SK-N-SH (cell line): ENCODE data around the gene DVL1. TPM values are rescaled to one million over a fixed set of nuclear protein-coding genes. Genes with fewer than 3 reads are reported as not detected.

Source experiments
- CTCF ChIA-PET: fragments of 300-600, 350-600 bp; formaldehyde crosslinking; extraction: SDS; loops from one replicate; lab custom pipeline; 2021; lab: Yijun Ruan, JAX
- POLR2A ChIA-PET: fragments of 350-600 bp; sonication (Branson Sonifier 250); formaldehyde crosslinking; extraction: SDS; loops from one replicate; lab custom pipeline; 2020; ENCODE audit warnings: antibody characterized with exemption, inconsistent platforms; lab: Yijun Ruan, JAX
- DNase-seq: peaks from one replicate; pipeline ENCODE4 v3.0.0; 2012
- H2AFZ ChIP-seq: fragments of 200-600 bp; sonication (generic); 2 replicates; pipeline ENCODE4 v1.8.1; 2016; ENCODE audit warnings: antibody characterized with exemption, mild to moderate bottlenecking, low read depth
- H3F3A ChIP-seq: fragments of 200-600 bp; sonication (generic); replicated peaks from 2 replicates; pipeline ENCODE3; 2016; ENCODE audit warnings: antibody characterized with exemption, mild to moderate bottlenecking; ENCODE audit not compliant: insufficient read depth
- H3K27ac ChIP-seq, 2 experiments: fragments of 200-500 bp in 1 of 2; fragments of 200-600 bp in 1 of 2; sonication (Bioruptor generic) in 1 of 2; sonication (generic), shearing (Covaris generic) in 1 of 2; 2 replicates each; pipeline versions ENCODE4 v1.5.1 to v1.6.1; 2014 to 2016; ENCODE audit warnings: low read depth in 2 of 2, inconsistent platforms in 1 of 2, low read length in 1 of 2, mild to moderate bottlenecking in 1 of 2, mixed read lengths in 1 of 2
- H3K27me3 ChIP-seq: fragments of 200-600 bp; sonication (generic), shearing (Covaris generic); 2 replicates; pipeline ENCODE4 v1.6.1; 2016; ENCODE audit warnings: mixed run types; ENCODE audit not compliant: insufficient read depth
- H3K36me3 ChIP-seq, 2 experiments: fragments of 200-500 bp in 1 of 2; fragments of 200-600 bp in 1 of 2; sonication (Bioruptor generic) in 1 of 2; sonication (generic) in 1 of 2; replicated peaks in 1 of 2; 2 replicates each; pipeline versions ENCODE3 to v1.5.1; 2014 to 2016; ENCODE audit warnings: low read length in 1 of 2, mild to moderate bottlenecking in 1 of 2; ENCODE audit not compliant: insufficient read depth in 2 of 2, control insufficient read depth in 1 of 2
- H3K4me1 ChIP-seq, 2 experiments: fragments of 200-500 bp in 1 of 2; fragments of 200-600 bp in 1 of 2; sonication (Bioruptor generic) in 1 of 2; sonication (generic), shearing (Covaris generic) in 1 of 2; 2 replicates each; pipeline versions ENCODE4 v1.5.1 to v1.6.1; 2014 to 2016; ENCODE audit warnings: low read depth in 1 of 2, low read length in 1 of 2, mixed run types in 1 of 2; ENCODE audit not compliant: insufficient read depth in 2 of 2, control insufficient read depth in 1 of 2
- H3K4me2 ChIP-seq: fragments of 200-600 bp; sonication (generic), shearing (Covaris generic); 2 replicates; pipeline ENCODE4 v1.6.1; 2017; ENCODE audit warnings: mixed run types
- H3K4me3 ChIP-seq, 2 experiments: fragments of 200-500 bp in 1 of 2; fragments of 200-600 bp in 1 of 2; sonication (Bioruptor generic) in 1 of 2; sonication (generic), shearing (Covaris generic) in 1 of 2; 2 replicates each; pipeline versions ENCODE4 v1.5.1 to v1.8.1; 2014 to 2016; ENCODE audit warnings: low read depth in 2 of 2, inconsistent platforms in 1 of 2, low read length in 1 of 2, mild to moderate bottlenecking in 1 of 2, mixed read lengths in 1 of 2, moderate library complexity in 1 of 2
- H3K79me2 ChIP-seq: fragments of 200-600 bp; sonication (generic); 2 replicates; pipeline ENCODE4 v1.8.1; 2017; ENCODE audit warnings: mild to moderate bottlenecking; ENCODE audit not compliant: insufficient read depth
- H3K9ac ChIP-seq: fragments of 200-600 bp; sonication (generic); 2 replicates; pipeline ENCODE4 v1.6.1; 2017; ENCODE audit warnings: mixed run types
- H3K9me2 ChIP-seq: fragments of 200-600 bp; sonication (generic); 2 replicates; pipeline ENCODE4 v1.6.1; 2017; ENCODE audit warnings: mixed run types
- H3K9me3 ChIP-seq: fragments of 200-600 bp; sonication (generic); 2 replicates; pipeline ENCODE4 v1.6.1; 2017; ENCODE audit warnings: mixed run types, mild to moderate bottlenecking, moderate library complexity
- H4K20me1 ChIP-seq: fragments of 200-600 bp; sonication (generic); 2 replicates; pipeline ENCODE4 v1.6.1; 2017; ENCODE audit warnings: mild to moderate bottlenecking, mixed run types; ENCODE audit not compliant: insufficient read depth
- CHD2 ChIP-seq: fragments of 150-350 bp; IDR thresholded peaks from 2 replicates; pipeline ENCODE4 v1.6.1; 2018; ENCODE audit warnings: low read length; ENCODE audit not compliant: partially characterized antibody
- ELF1 ChIP-seq: IDR thresholded peaks from 2 replicates; pipeline ENCODE4 v1.4.0; 2012
- EP300 ChIP-seq, 2 experiments: IDR thresholded peaks; 2 replicates each; pipeline versions ENCODE4 v1.4.0 to v1.6.1; 2012; ENCODE audit warnings: borderline replicate concordance in 1 of 2, low read depth in 1 of 2, low read length in 1 of 2
- EZH2phosphoT487 ChIP-seq: fragments of 200-600 bp; sonication (generic); IDR thresholded peaks from 2 replicates; pipeline ENCODE4 v1.6.1; 2017; ENCODE audit warnings: low read depth, mixed run types, mild to moderate bottlenecking, antibody characterized with exemption, moderate library complexity, borderline replicate concordance
- FOSL2 ChIP-seq: IDR thresholded peaks from 2 replicates; pipeline ENCODE4 v1.4.0; 2012; ENCODE audit warnings: low read depth, mild to moderate bottlenecking, moderate library complexity, borderline replicate concordance
- FOXJ3 ChIP-seq: sonication (generic); formaldehyde crosslinking; IDR thresholded peaks from 2 replicates; pipeline ENCODE4 v1.5.1; 2020; ENCODE audit warnings: mild to moderate bottlenecking, missing genetic modification reagents
- GABPA ChIP-seq: IDR thresholded peaks from 2 replicates; pipeline ENCODE4 v1.4.0; 2012; ENCODE audit warnings: low read depth, mild to moderate bottlenecking
- JUND ChIP-seq: IDR thresholded peaks from 2 replicates; pipeline ENCODE4 v1.4.0; 2012
- NRF1 ChIP-seq: IDR thresholded peaks from 2 replicates; pipeline ENCODE4 v1.6.1; 2012; ENCODE audit warnings: low read depth, mild to moderate bottlenecking, low read length
- POLR2AphosphoS5 ChIP-seq: IDR thresholded peaks from 2 replicates; pipeline ENCODE4 v1.6.1; 2012; ENCODE audit warnings: low read depth, low read length
- RAD21 ChIP-seq: IDR thresholded peaks from 2 replicates; pipeline ENCODE4 v1.6.1; 2012; ENCODE audit warnings: mild to moderate bottlenecking, low read length
- RCOR1 ChIP-seq: fragments of 150-350 bp; IDR thresholded peaks from 2 replicates; pipeline ENCODE4 v1.6.1; 2017; ENCODE audit warnings: antibody characterized with exemption, low read length
- RFX5 ChIP-seq: IDR thresholded peaks from 2 replicates; pipeline ENCODE4 v1.6.1; 2012; ENCODE audit warnings: mild to moderate bottlenecking, improper control_type of control experiment, low read length
- YY1 ChIP-seq: IDR thresholded peaks from 2 replicates; pipeline ENCODE4 v1.4.0; 2012; ENCODE audit warnings: low read depth, mild to moderate bottlenecking
- WGBS: methylation state at CpG from one replicate; pipeline ENCODE4 v1.1.6; 2017; ENCODE audit warnings: low lambda C conversion rate; 5-methylcytosine and 5-hydroxymethylcytosine counted together
- polyA plus RNA-seq, 3 experiments: library from polyadenylated mRNA; depleted of rRNA; stranded (reverse); fragments of >200 nt; gene quantifications; 2 replicates each; pipeline ENCODE4 v1.2.3, GENCODE V29; 2012
- TF ChIP-seq, protein P1 (sequence below): fragments of 200-600 bp; sonication (generic); IDR thresholded peaks from 2 replicates; pipeline ENCODE4 v1.6.1; 2017; ENCODE audit warnings: antibody characterized with exemption, mild to moderate bottlenecking, moderate library complexity

Gene DVL1
- polyA plus RNA-seq, 1 of the 3 experiments (the other 2 are of a cell fraction): 32.0 TPM

DNA sequence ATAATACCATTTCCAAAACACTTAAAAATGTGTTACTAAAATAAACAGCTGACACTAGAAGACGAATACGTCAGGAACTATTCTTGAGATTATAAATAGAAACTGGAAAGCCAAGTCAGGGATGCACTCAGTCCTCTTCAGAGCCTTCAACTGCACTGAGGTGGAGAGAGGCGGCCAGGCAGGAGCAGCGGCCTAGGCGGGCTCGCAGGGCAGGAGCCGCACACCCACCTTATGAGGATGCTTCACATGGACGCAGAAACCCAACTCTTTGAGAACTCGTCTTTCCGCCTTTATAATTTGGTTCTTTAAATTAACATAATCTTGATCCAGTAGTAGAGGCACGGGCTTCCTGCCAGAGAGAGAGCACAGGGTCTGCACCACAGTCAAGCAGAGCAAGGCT lies 45.9 kb upstream of the DVL1 start:
- H2AFZ ChIP-seq: no peak overlapping the region
- H3K4me2 ChIP-seq: no peak overlapping the region
- no peaks in the 10 kb centered on the region for H3F3A ChIP-seq
- H3K9ac ChIP-seq: no peak overlapping the region
- POLR2A ChIA-PET: no interaction called here
- H3K36me3 ChIP-seq: peaks cover 51 to 52% of the 10 kb centered on the region in 2 experiments
- H3K9me3 ChIP-seq: no peaks in the 10 kb centered on the region
- peaks cover 6 to 9% of the 10 kb centered on the region in 2 experiments; a peak in 1 of 4 replicates for H3K4me1 ChIP-seq
- no peak for DNase-seq
- H3K27me3 ChIP-seq: no peaks in the 10 kb centered on the region
- no peak overlapping the region for H3K4me3 ChIP-seq
- WGBS: 95% methylated on average over 11 of the region's 11 CpGs
- H3K79me2 ChIP-seq: peaks cover 84% of the 10 kb centered on the region
- 0 out of 2 replicates have a peak, but pooled peaks cover 4% of the 10 kb centered on the region for H4K20me1 ChIP-seq
- TF ChIP-seq JUND (no peak), YY1 (no peak), RAD21 (no peak), ELF1 (no peak), FOXJ3 (CRISPR knock-in tag) (no peak), EZH2phosphoT487 (no peak), RCOR1 (no peak)
- TF ChIP-seq, protein P1, sequence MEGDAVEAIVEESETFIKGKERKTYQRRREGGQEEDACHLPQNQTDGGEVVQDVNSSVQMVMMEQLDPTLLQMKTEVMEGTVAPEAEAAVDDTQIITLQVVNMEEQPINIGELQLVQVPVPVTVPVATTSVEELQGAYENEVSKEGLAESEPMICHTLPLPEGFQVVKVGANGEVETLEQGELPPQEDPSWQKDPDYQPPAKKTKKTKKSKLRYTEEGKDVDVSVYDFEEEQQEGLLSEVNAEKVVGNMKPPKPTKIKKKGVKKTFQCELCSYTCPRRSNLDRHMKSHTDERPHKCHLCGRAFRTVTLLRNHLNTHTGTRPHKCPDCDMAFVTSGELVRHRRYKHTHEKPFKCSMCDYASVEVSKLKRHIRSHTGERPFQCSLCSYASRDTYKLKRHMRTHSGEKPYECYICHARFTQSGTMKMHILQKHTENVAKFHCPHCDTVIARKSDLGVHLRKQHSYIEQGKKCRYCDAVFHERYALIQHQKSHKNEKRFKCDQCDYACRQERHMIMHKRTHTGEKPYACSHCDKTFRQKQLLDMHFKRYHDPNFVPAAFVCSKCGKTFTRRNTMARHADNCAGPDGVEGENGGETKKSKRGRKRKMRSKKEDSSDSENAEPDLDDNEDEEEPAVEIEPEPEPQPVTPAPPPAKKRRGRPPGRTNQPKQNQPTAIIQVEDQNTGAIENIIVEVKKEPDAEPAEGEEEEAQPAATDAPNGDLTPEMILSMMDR: no peak
- no peak overlapping the region for H3K27ac ChIP-seq
- H3K9me2 ChIP-seq: no peaks in the 10 kb centered on the region
- CTCF ChIA-PET: interaction anchor here (2.2 kb wide), 1 partner anchor 17 kb away, joined by 5 read pairs; no protein-coding TSS in a partner anchor

DNA sequence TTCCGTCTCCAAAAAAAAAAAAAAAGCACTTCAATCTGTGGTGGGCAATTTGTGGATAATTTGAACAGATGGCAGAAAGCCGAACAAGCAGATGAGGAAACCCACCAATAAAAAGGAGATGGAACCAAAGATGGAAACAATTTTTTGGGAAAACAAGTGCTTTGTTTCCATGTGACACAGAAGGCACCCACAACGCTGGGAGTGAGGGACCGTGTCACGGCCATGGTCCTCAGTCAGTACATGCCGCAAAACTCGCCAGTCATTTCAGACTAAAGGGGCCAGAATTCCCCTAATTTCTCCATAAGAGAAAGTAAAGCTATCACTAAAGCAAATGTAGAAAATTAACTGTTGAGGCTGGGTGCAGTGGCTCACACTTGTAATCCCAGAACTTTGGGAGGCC lies 44.9 kb upstream of the DVL1 start:
- H3F3A ChIP-seq: no peaks in the 10 kb centered on the region
- POLR2A ChIA-PET: no interaction called here
- no peak overlapping the region for H3K4me3 ChIP-seq
- H3K4me2 ChIP-seq: no peak overlapping the region
- no peak overlapping the region for H3K27ac ChIP-seq
- CTCF ChIA-PET: no interaction called here
- H3K9ac ChIP-seq: no peak overlapping the region
- no peaks in the 10 kb centered on the region for H3K9me3 ChIP-seq
- peaks cover 79% of the 10 kb centered on the region for H3K79me2 ChIP-seq
- WGBS: 97% methylated on average over 7 of the region's 7 CpGs
- DNase-seq: no peak
- no peak for TF ChIP-seq FOSL2
- no peak for TF ChIP-seq RFX5
- no peak for TF ChIP-seq RCOR1
- TF ChIP-seq YY1: no peak
- no peak for TF ChIP-seq CHD2
- no peak for TF ChIP-seq POLR2AphosphoS5
- TF ChIP-seq GABPA: no peak
- TF ChIP-seq ELF1: no peak
- TF ChIP-seq EP300 (IDR thresholded peaks at IDR 0.05; ENCODE audit: borderline replicate concordance in 1 of 2, low read depth in 1 of 2, low read length in 1 of 2): no peak
- TF ChIP-seq, protein P1: no peak
- no peak for TF ChIP-seq NRF1
- no peak overlapping the region for H2AFZ ChIP-seq
- H3K4me1 ChIP-seq: peaks cover 6 to 7% of the 10 kb centered on the region in 2 experiments; a peak in 1 of 4 replicates
- peaks cover 55 to 59% of the 10 kb centered on the region in 2 experiments for H3K36me3 ChIP-seq
- no peaks in the 10 kb centered on the region for H3K27me3 ChIP-seq
- H4K20me1 ChIP-seq: 0 out of 2 replicates have a peak, but pooled peaks cover 4% of the 10 kb centered on the region
- no peaks in the 10 kb centered on the region for H3K9me2 ChIP-seq
